Measurements from ENCODE around the gene PDE4B. TPM values are rescaled to one million over a fixed set of nuclear protein-coding genes. Genes with fewer than 3 reads are reported as not detected.
"Not testable (repeated sequence)": the region's sequence is repeated elsewhere in the genome, so short reads cannot be mapped to it uniquely, and the experiment has no call there.

Gene PDE4B
- total RNA-seq, 1 experiment from 2014 or later: 5.5 TPM

GRCh38 chr1:66046415-66046814, 253.7 kb downstream of the PDE4B start:
- DNase-seq: no peak
- Histone ChIP-seq H3K27me3 (ENCODE audit: low read length) (no peaks in the 10 kb centered on the region), H3K27ac (ENCODE audit: low read length) (no peak overlapping the region), H3K4me1 (ENCODE audit: low read length) (no peaks in the 10 kb centered on the region), H3K4me3 (ENCODE audit: low read length) (no peak overlapping the region), H3K9ac (ENCODE audit: low read length) (no peak overlapping the region), H4K20me1 (ENCODE audit: insufficient read depth, low read depth, low read length) (no peaks in the 10 kb centered on the region), H3K4me2 (ENCODE audit: low read depth, low read length, poor library complexity, severe bottlenecking) (no peak overlapping the region), H3K9me2 (replicated peaks; ENCODE audit: insufficient read depth, low read length) (no peaks in the 10 kb centered on the region), H3K9me3 (ENCODE audit: low read length) (no peaks in the 10 kb centered on the region), H3K79me2 (ENCODE audit: low read length) (no peaks in the 10 kb centered on the region), H3K36me3 (ENCODE audit: insufficient read depth, low read length) (no peaks in the 10 kb centered on the region), H2AFZ (ENCODE audit: low read length) (no peak overlapping the region)

- no peak for DNase-seq
- H3K79me2 ChIP-seq (ENCODE audit: low read length): no peaks in the 10 kb centered on the region
- H2AFZ ChIP-seq (ENCODE audit: low read length): no peak overlapping the region
- no peak overlapping the region for H3K27ac ChIP-seq (ENCODE audit: low read length)
- H3K4me1 ChIP-seq (ENCODE audit: low read length): no peaks in the 10 kb centered on the region
- H3K36me3 ChIP-seq (ENCODE audit: insufficient read depth, low read length): no peaks in the 10 kb centered on the region
- H3K9me3 ChIP-seq (ENCODE audit: low read length): no peaks in the 10 kb centered on the region
- H3K9ac ChIP-seq (ENCODE audit: low read length): no peak overlapping the region
- no peaks in the 10 kb centered on the region for H3K27me3 ChIP-seq (ENCODE audit: low read length)
- H4K20me1 ChIP-seq (ENCODE audit: insufficient read depth, low read depth, low read length): no peaks in the 10 kb centered on the region
- no peaks in the 10 kb centered on the region for H3K9me2 ChIP-seq (replicated peaks; ENCODE audit: insufficient read depth, low read length)
- H3K4me3 ChIP-seq (ENCODE audit: low read length): no peak overlapping the region
- H3K4me2 ChIP-seq (ENCODE audit: low read depth, low read length, poor library complexity, severe bottlenecking): no peak overlapping the region
These were observed 255.3 kb downstream of the PDE4B start for GRCh38 chr1:66048011-66048410.

GRCh38 chr1:66050123-66050522, 257.4 kb downstream of the PDE4B start:
- Histone ChIP-seq H3K27me3 (ENCODE audit: low read length) (no peaks in the 10 kb centered on the region), H3K4me1 (ENCODE audit: low read length) (no peaks in the 10 kb centered on the region), H3K9me3 (ENCODE audit: low read length) (no peaks in the 10 kb centered on the region), H3K4me2 (ENCODE audit: low read depth, low read length, poor library complexity, severe bottlenecking) (no peak overlapping the region), H2AFZ (ENCODE audit: low read length) (no peak overlapping the region), H3K27ac (ENCODE audit: low read length) (no peak overlapping the region), H3K9ac (ENCODE audit: low read length) (no peak overlapping the region), H3K9me2 (replicated peaks; ENCODE audit: insufficient read depth, low read length) (no peaks in the 10 kb centered on the region), H3K79me2 (ENCODE audit: low read length) (no peaks in the 10 kb centered on the region), H3K4me3 (ENCODE audit: low read length) (no peak overlapping the region), H4K20me1 (ENCODE audit: insufficient read depth, low read depth, low read length) (no peaks in the 10 kb centered on the region), H3K36me3 (ENCODE audit: insufficient read depth, low read length) (no peaks in the 10 kb centered on the region)
- no peak for DNase-seq

GRCh38 chr1:66050633-66051032, 257.9 kb downstream of the PDE4B start:
- Histone ChIP-seq H3K27me3 (ENCODE audit: low read length) (no peaks in the 10 kb centered on the region), H3K4me1 (ENCODE audit: low read length) (no peaks in the 10 kb centered on the region), H4K20me1 (ENCODE audit: insufficient read depth, low read depth, low read length) (no peaks in the 10 kb centered on the region), H3K4me3 (ENCODE audit: low read length) (no peak overlapping the region), H3K36me3 (ENCODE audit: insufficient read depth, low read length) (no peaks in the 10 kb centered on the region), H3K9ac (ENCODE audit: low read length) (no peak overlapping the region), H3K9me2 (replicated peaks; ENCODE audit: insufficient read depth, low read length) (no peaks in the 10 kb centered on the region), H3K27ac (ENCODE audit: low read length) (no peak overlapping the region), H3K4me2 (ENCODE audit: low read depth, low read length, poor library complexity, severe bottlenecking) (no peak overlapping the region), H3K79me2 (ENCODE audit: low read length) (no peaks in the 10 kb centered on the region), H3K9me3 (ENCODE audit: low read length) (no peaks in the 10 kb centered on the region), H2AFZ (ENCODE audit: low read length) (no peak overlapping the region)
- no peak for DNase-seq

- Histone ChIP-seq H3K27me3 (ENCODE audit: low read length) (no peaks in the 10 kb centered on the region), H3K27ac (ENCODE audit: low read length) (no peak overlapping the region), H3K4me1 (ENCODE audit: low read length) (no peaks in the 10 kb centered on the region), H3K4me2 (ENCODE audit: low read depth, low read length, poor library complexity, severe bottlenecking) (no peak overlapping the region), H3K79me2 (ENCODE audit: low read length) (no peaks in the 10 kb centered on the region), H3K9me3 (ENCODE audit: low read length) (no peaks in the 10 kb centered on the region), H3K36me3 (ENCODE audit: insufficient read depth, low read length) (no peaks in the 10 kb centered on the region), H2AFZ (ENCODE audit: low read length) (no peak overlapping the region), H3K9me2 (replicated peaks; ENCODE audit: insufficient read depth, low read length) (no peaks in the 10 kb centered on the region), H4K20me1 (ENCODE audit: insufficient read depth, low read depth, low read length) (no peaks in the 10 kb centered on the region), H3K9ac (ENCODE audit: low read length) (no peak overlapping the region), H3K4me3 (ENCODE audit: low read length) (no peak overlapping the region)
- DNase-seq: no peak
These were observed 262.4 kb downstream of the PDE4B start for GRCh38 chr1:66055092-66055491.

GRCh38 chr1:66057448-66057847, 264.8 kb downstream of the PDE4B start:
- not testable (repeated sequence) for H3K4me3 ChIP-seq (ENCODE audit: low read length); H2AFZ ChIP-seq (ENCODE audit: low read length); H4K20me1 ChIP-seq (ENCODE audit: insufficient read depth, low read depth, low read length); H3K9me3 ChIP-seq (ENCODE audit: low read length); H3K27me3 ChIP-seq (ENCODE audit: low read length); H3K36me3 ChIP-seq (ENCODE audit: insufficient read depth, low read length); H3K79me2 ChIP-seq (ENCODE audit: low read length); H3K4me1 ChIP-seq (ENCODE audit: low read length); H3K9me2 ChIP-seq (replicated peaks; ENCODE audit: insufficient read depth, low read length); H3K27ac ChIP-seq (ENCODE audit: low read length); DNase-seq; H3K4me2 ChIP-seq (ENCODE audit: low read depth, low read length, poor library complexity, severe bottlenecking); H3K9ac ChIP-seq (ENCODE audit: low read length)

GRCh38 chr1:66058558-66058957, 265.9 kb downstream of the PDE4B start:
- H3K4me1 ChIP-seq (ENCODE audit: low read length): no peaks in the 10 kb centered on the region
- H3K27me3 ChIP-seq (ENCODE audit: low read length): no peaks in the 10 kb centered on the region
- H3K9me3 ChIP-seq (ENCODE audit: low read length): no peaks in the 10 kb centered on the region
- no peak overlapping the region for H3K4me3 ChIP-seq (ENCODE audit: low read length)
- H3K36me3 ChIP-seq (ENCODE audit: insufficient read depth, low read length): no peaks in the 10 kb centered on the region
- H3K4me2 ChIP-seq (ENCODE audit: low read depth, low read length, poor library complexity, severe bottlenecking): no peak overlapping the region
- no peaks in the 10 kb centered on the region for H3K79me2 ChIP-seq (ENCODE audit: low read length)
- no peak for DNase-seq
- H3K27ac ChIP-seq (ENCODE audit: low read length): no peak overlapping the region
- no peaks in the 10 kb centered on the region for H4K20me1 ChIP-seq (ENCODE audit: insufficient read depth, low read depth, low read length)
- H2AFZ ChIP-seq (ENCODE audit: low read length): no peak overlapping the region
- no peak overlapping the region for H3K9ac ChIP-seq (ENCODE audit: low read length)
- H3K9me2 ChIP-seq (replicated peaks; ENCODE audit: insufficient read depth, low read length): no peaks in the 10 kb centered on the region

- H3K79me2 ChIP-seq (ENCODE audit: low read length); H3K36me3 ChIP-seq (ENCODE audit: insufficient read depth, low read length); H3K9me3 ChIP-seq (ENCODE audit: low read length); H3K4me3 ChIP-seq (ENCODE audit: low read length); H3K4me2 ChIP-seq (ENCODE audit: low read depth, low read length, poor library complexity, severe bottlenecking); DNase-seq; H3K27ac ChIP-seq (ENCODE audit: low read length); H3K9me2 ChIP-seq (replicated peaks; ENCODE audit: insufficient read depth, low read length); H3K4me1 ChIP-seq (ENCODE audit: low read length); H3K9ac ChIP-seq (ENCODE audit: low read length); H3K27me3 ChIP-seq (ENCODE audit: low read length); H2AFZ ChIP-seq (ENCODE audit: low read length); H4K20me1 ChIP-seq (ENCODE audit: insufficient read depth, low read depth, low read length): not testable (repeated sequence)
These were observed 274.5 kb downstream of the PDE4B start for GRCh38 chr1:66067219-66067618.
